B cell (primary cell): ENCODE data around the gene PTPRN2. TPM values are rescaled to one million over a fixed set of nuclear protein-coding genes. Genes with fewer than 3 reads are reported as not detected.
"Not testable (repeated sequence)": the region's sequence is repeated elsewhere in the genome, so short reads cannot be mapped to it uniquely, and the experiment has no call there.

Source experiments
- ATAC-seq: fragments of 200-7000 bp; cut with Tn5 transposase; one replicate; pipeline ENCODE4 v1.10.0; 2021; ENCODE audit warnings: low read depth, mild to moderate bottlenecking, moderate number of reproducible peaks, moderate library complexity
- CTCF ChIA-PET: fragments of 350-600 bp; sonication (Branson Sonifier 250); formaldehyde crosslinking; loops from one replicate; lab custom pipeline; 2021; ENCODE audit warnings: antibody characterized with exemption, inconsistent platforms; lab: Charles Lee
- POLR2A ChIA-PET: fragments of 350-600 bp; sonication (Branson Sonifier 250); formaldehyde crosslinking; loops from one replicate; lab custom pipeline; 2021; ENCODE audit warnings: antibody characterized with exemption; lab: Charles Lee
- DNase-seq: peaks from one replicate; pipeline ENCODE4 v3.0.0; 2013
- H2AFZ ChIP-seq: 2 replicates; pipeline ENCODE4 v1.6.1; 2012; ENCODE audit warnings: mild to moderate bottlenecking, low read depth, low read length; ENCODE audit not compliant: insufficient read depth, poor library complexity, severe bottlenecking
- H3K27ac ChIP-seq, 2 donors: 1 replicate in 1 of 2; 2 replicates in 1 of 2; pipeline ENCODE4 v1.5.1; 2012 to 2013; ENCODE audit warnings: low read length in 2 of 2, mild to moderate bottlenecking in 2 of 2, moderate library complexity in 1 of 2
- H3K27me3 ChIP-seq, 4 experiments: fragments of 200-600 bp in 1 of 4; sonication (generic) in 1 of 4; replicated peaks in 1 of 4; 1 replicate in 2 of 4; 2 replicates in 2 of 4; pipeline versions ENCODE4 v1.6.1 to v1.7.0; 2013 to 2016; ENCODE audit warnings: low read length in 3 of 4, mild to moderate bottlenecking in 2 of 4, mixed read lengths in 1 of 4, moderate library complexity in 1 of 4; ENCODE audit not compliant: insufficient read depth in 4 of 4, control insufficient read depth in 3 of 4; ENCODE audit errors: control extremely low read depth in 1 of 4
- H3K36me3 ChIP-seq, 2 experiments: replicated peaks in 1 of 2; 1 replicate in 1 of 2; 2 replicates in 1 of 2; pipeline versions ENCODE4 v1.6.1 to v1.7.1; 2013; ENCODE audit warnings: low read length in 1 of 2; ENCODE audit not compliant: insufficient read depth in 2 of 2, control insufficient read depth in 1 of 2; ENCODE audit errors: control extremely low read depth in 1 of 2, extremely low read depth in 1 of 2
- H3K4me1 ChIP-seq, 2 donors: fragments of 200-600 bp in 1 of 2; sonication (generic) in 1 of 2; 1 replicate in 1 of 2; 2 replicates in 1 of 2; pipeline versions ENCODE4 v1.5.1 to v1.6.1; 2013 to 2017; ENCODE audit warnings: low read length in 2 of 2; ENCODE audit not compliant: control insufficient read depth in 2 of 2, insufficient read depth in 2 of 2
- H3K4me2 ChIP-seq: replicated peaks from 2 replicates; pipeline ENCODE3; 2012; ENCODE audit warnings: mild to moderate bottlenecking, low read depth, low read length; ENCODE audit not compliant: poor library complexity, severe bottlenecking
- H3K4me3 ChIP-seq, 5 experiments: fragments of 200-600 bp in 1 of 5; sonication (generic) in 1 of 5; 1 replicate in 3 of 5; 2 replicates in 2 of 5; pipeline versions ENCODE4 v1.5.1 to v1.7.0; 2011 to 2016; ENCODE audit warnings: low read length in 4 of 5, mild to moderate bottlenecking in 4 of 5, low read depth in 2 of 5, control low read depth in 1 of 5, moderate library complexity in 1 of 5; ENCODE audit not compliant: insufficient read depth in 1 of 5; ENCODE audit errors: control extremely low read depth in 1 of 5, extremely low read depth in 1 of 5
- H3K79me2 ChIP-seq: fragments of 200-600 bp; sonication (generic); one replicate; pipeline ENCODE4 v1.6.0; 2016; ENCODE audit warnings: low read length; ENCODE audit not compliant: control insufficient read depth, insufficient read depth
- H3K9ac ChIP-seq: fragments of 200-600 bp; sonication (generic); 2 replicates; pipeline ENCODE4 v1.6.1; 2017; ENCODE audit warnings: mild to moderate bottlenecking, low read length, moderate library complexity
- H3K9me3 ChIP-seq, 3 donors: one replicate each; pipeline versions ENCODE4 v1.6.1 to v1.7.1; 2013; ENCODE audit warnings: low read length in 2 of 3; ENCODE audit not compliant: control insufficient read depth in 2 of 3, insufficient read depth in 1 of 3; ENCODE audit errors: control extremely low read depth in 1 of 3
- H4K20me1 ChIP-seq: 2 replicates; pipeline ENCODE4 v1.6.0; 2012; ENCODE audit warnings: mild to moderate bottlenecking, low read length; ENCODE audit not compliant: insufficient read depth, control insufficient read depth, poor library complexity, severe bottlenecking
- H3K27ac Mint-ChIP-seq: one replicate; pipeline ENCODE4 v1.8.0; 2021; ENCODE audit warnings: mixed read lengths
- H3K27me3 Mint-ChIP-seq: one replicate; pipeline ENCODE4 v1.8.0; 2021; ENCODE audit warnings: mixed read lengths
- H3K4me1 Mint-ChIP-seq: one replicate; pipeline ENCODE4 v1.8.0; 2021; ENCODE audit warnings: mixed read lengths
- H3K4me3 Mint-ChIP-seq: one replicate; pipeline ENCODE4 v1.8.0; 2021; ENCODE audit warnings: mixed read lengths
- H3K9me3 Mint-ChIP-seq: one replicate; pipeline ENCODE4 v1.8.0; 2022; ENCODE audit warnings: mixed read lengths; ENCODE audit not compliant: insufficient read depth
- EZH2 ChIP-seq: IDR thresholded peaks from 2 replicates; pipeline ENCODE4 v1.6.1; 2012; ENCODE audit warnings: borderline replicate concordance, low read depth, mild to moderate bottlenecking, moderate library complexity, low read length; ENCODE audit not compliant: insufficient read depth, poor library complexity, severe bottlenecking
- WGBS: methylation state at CpG from one replicate; pipeline ENCODE4 v1.1.5; 2013; ENCODE audit warnings: missing lambda C conversion rate; ENCODE audit not compliant: insufficient coverage; 5-methylcytosine and 5-hydroxymethylcytosine counted together
- intact Hi-C: fragments of 100-400 bp; cut with micrococcal nuclease; formaldehyde crosslinking; loops from one replicate; pipeline ENCODE4 v1.10.0; 2022
- polyA plus RNA-seq: library from polyadenylated mRNA; depleted of rRNA; stranded (reverse); fragments of >200 nt; gene quantifications from 2 replicates; pipeline ENCODE4 v1.2.3, GENCODE V29; 2012
- total RNA-seq, 2 donors: library from RNA; stranded (reverse); fragments of 120-200 nt in 1 of 2; gene quantifications; 1 replicate in 1 of 2; 2 replicates in 1 of 2; pipeline versions ENCODE4 v1.2.3 to v1.2.4, GENCODE V29; 2013 to 2022
- TF ChIP-seq, protein P1 (sequence below): fragments of 200-600 bp; IDR thresholded peaks from one replicate; pipeline ENCODE4 v1.8.0; 2022; ENCODE audit warnings: antibody characterized with exemption, mild to moderate bottlenecking

The PTPRN2 gene
- total and polyA plus RNA-seq, 2 donors (not counting 1 experiment from before 2014, with no cell fraction given) = 2.0 to 5.0 TPM

DNA sequence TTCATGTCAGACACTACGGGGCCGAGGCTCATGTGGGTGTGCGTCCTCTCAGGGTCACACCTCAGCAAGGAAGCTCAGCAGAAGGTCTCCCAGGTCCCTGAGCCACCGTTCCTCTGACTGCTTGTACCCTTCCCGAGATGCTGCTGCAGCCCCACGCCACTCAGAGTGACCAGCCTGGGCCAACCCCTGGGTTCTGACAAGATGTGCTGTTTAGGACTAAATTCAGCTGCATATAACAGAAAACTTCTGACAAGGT, 738.4 kb downstream of the PTPRN2 start:
- ChIA-PET CTCF (no interaction called here), POLR2A (no interaction called here)
- Mint-ChIP-seq H3K4me3 (no peak overlapping the region), H3K27me3 (no peaks in the 10 kb centered on the region), H3K4me1 (peaks cover 8% of the 10 kb centered on the region), H3K9me3 (no peaks in the 10 kb centered on the region), H3K27ac (no peak overlapping the region)
- Histone ChIP-seq H3K9ac (no peak overlapping the region), H3K4me2 (no peak overlapping the region), H3K27ac (no peak overlapping the region), H3K4me3 (no peak overlapping the region), H4K20me1 (no peaks in the 10 kb centered on the region), H3K9me3 (peaks cover 0 to 31% (median 0%) of the 10 kb centered on the region in 3 donors), H3K4me1 (peaks cover 0 to 14% of the 10 kb centered on the region in 2 donors), H3K27me3 (no peaks in the 10 kb centered on the region), H2AFZ (no peak overlapping the region), H3K79me2 (no peaks in the 10 kb centered on the region), H3K36me3 (no peaks in the 10 kb centered on the region)
- DNase-seq (no peak), ATAC-seq (no peak)
- TF ChIP-seq, protein P1, sequence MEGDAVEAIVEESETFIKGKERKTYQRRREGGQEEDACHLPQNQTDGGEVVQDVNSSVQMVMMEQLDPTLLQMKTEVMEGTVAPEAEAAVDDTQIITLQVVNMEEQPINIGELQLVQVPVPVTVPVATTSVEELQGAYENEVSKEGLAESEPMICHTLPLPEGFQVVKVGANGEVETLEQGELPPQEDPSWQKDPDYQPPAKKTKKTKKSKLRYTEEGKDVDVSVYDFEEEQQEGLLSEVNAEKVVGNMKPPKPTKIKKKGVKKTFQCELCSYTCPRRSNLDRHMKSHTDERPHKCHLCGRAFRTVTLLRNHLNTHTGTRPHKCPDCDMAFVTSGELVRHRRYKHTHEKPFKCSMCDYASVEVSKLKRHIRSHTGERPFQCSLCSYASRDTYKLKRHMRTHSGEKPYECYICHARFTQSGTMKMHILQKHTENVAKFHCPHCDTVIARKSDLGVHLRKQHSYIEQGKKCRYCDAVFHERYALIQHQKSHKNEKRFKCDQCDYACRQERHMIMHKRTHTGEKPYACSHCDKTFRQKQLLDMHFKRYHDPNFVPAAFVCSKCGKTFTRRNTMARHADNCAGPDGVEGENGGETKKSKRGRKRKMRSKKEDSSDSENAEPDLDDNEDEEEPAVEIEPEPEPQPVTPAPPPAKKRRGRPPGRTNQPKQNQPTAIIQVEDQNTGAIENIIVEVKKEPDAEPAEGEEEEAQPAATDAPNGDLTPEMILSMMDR = no peak
- TF ChIP-seq EZH2 = no peak
- WGBS = 93% methylated on average over 6 of the region's 6 CpGs
- intact Hi-C loops = no loop called here

DNA sequence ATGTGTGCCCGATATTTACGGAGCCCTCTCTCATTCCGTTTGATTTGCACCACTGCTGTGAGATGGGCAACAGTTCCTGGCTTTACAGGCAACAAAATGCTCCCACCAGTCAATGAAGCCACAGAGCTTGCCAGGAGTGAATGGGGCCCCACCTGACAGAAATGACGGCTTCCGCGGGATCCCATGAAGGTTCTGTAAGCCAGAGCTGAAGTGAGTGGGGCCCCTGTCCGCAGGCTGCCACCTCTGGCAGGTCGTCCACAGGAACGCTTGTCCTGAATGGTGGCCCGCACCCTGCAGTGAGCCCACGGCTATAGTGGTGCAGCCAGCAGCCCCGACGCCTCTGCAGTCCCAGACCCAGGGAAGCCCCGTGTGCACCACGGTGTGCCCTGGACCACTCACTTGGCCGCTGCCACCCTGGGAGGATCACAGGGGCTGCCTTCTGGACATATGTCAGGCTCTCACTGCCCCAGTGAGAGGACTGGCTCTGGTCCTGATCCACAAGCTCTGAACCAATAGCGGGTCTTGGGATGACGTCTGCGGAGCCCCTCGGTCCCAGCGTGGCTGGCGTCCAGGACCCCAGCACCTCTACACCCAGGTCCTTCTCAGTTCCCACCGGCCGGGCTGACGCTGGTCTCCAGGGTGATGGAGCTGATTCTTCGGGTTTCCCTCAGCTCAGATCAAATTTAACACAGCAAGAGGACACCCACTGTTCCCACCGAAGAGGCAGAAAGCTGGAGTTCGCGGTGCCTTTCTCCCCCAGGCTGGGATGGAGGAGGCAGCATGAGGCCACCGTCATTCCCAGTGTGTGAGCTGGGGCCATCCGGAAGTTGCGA, 738.9 kb downstream of the PTPRN2 start:
- no peaks in the 10 kb centered on the region for H3K27me3 ChIP-seq
- Mint-ChIP-seq H3K9me3 (no peaks in the 10 kb centered on the region), H3K4me3 (no peak overlapping the region), H3K4me1 (peaks cover 5% of the 10 kb centered on the region), H3K27me3 (no peaks in the 10 kb centered on the region), H3K27ac (no peak overlapping the region)
- peaks cover 0 to 9% of the 10 kb centered on the region in 2 donors for H3K4me1 ChIP-seq
- H4K20me1 ChIP-seq = no peaks in the 10 kb centered on the region
- POLR2A ChIA-PET = no interaction called here
- no peak for TF ChIP-seq EZH2
- TF ChIP-seq, protein P1 = no peak
- DNase-seq (no peak), ATAC-seq (no peak)
- H3K9me3 ChIP-seq = peaks cover 0 to 32% (median 0%) of the 10 kb centered on the region in 3 donors
- H3K9ac ChIP-seq = no peak overlapping the region
- H3K79me2 ChIP-seq = no peaks in the 10 kb centered on the region
- intact Hi-C loops = no loop called here
- no peak overlapping the region for H2AFZ ChIP-seq
- H3K36me3 ChIP-seq = no peaks in the 10 kb centered on the region
- H3K4me2 ChIP-seq = no peak overlapping the region
- CTCF ChIA-PET = no interaction called here
- WGBS = 94% methylated on average over 32 of the region's 32 CpGs
- no peak overlapping the region for H3K27ac ChIP-seq
- no peak overlapping the region for H3K4me3 ChIP-seq

DNA sequence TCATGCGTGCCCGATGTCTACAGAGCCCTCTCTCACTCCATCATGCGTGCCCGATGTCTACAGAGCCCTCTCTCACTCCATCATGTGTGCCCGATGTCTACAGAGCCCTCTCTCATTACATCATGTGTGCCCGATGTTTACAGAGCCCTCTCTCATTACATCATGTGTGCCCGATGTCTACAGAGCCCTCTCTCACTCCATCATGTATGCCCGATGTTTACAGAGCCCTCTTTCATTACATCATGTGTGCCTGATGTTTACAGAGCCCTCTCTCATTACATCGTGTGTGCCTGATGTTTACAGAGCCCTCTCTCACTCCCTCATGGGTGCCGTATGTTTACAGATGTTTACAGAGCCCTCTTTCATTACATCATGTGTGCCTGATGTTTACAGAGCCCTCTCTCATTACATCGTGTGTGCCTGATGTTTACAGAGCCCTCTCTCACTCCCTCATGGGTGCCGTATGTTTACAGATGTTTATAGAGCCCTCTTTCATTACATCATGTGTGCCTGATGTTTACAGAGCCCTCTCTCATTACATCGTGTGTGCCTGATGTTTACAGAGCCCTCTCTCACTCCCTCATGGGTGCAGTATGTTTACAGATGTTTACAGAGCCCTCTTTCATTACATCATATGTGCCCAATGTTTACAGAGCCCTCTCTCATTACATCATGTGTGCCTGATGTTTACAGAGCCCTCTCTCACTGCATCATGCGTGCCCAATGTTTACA, 739.7 kb downstream of the PTPRN2 start:
- H3K4me3 Mint-ChIP-seq, H3K27ac ChIP-seq, H2AFZ ChIP-seq, H3K27ac Mint-ChIP-seq, H3K27me3 Mint-ChIP-seq, H3K4me1 Mint-ChIP-seq, H3K36me3 ChIP-seq, H3K9me3 Mint-ChIP-seq, H3K4me3 ChIP-seq, H3K79me2 ChIP-seq, H3K4me1 ChIP-seq, CTCF ChIA-PET, H3K4me2 ChIP-seq, POLR2A ChIA-PET, H3K9ac ChIP-seq, ATAC-seq, DNase-seq, intact Hi-C loops, H4K20me1 ChIP-seq, H3K27me3 ChIP-seq: not testable (repeated sequence)
- H3K9me3 ChIP-seq = peaks cover 0 to 27% (median 0%) of the 10 kb centered on the region in 3 donors
- 94% methylated on average over 8 of the region's 14 CpGs for WGBS
